H1 (cell line): ENCODE measurements around the gene GLB1L2. TPM values are rescaled to one million over a fixed set of nuclear protein-coding genes. Genes with fewer than 3 reads are reported as not detected.

Experiments
- CTCF ChIA-PET: fragments of 300-600 bp; sonication (Branson Sonifier 250); formaldehyde crosslinking; loops from one replicate; lab custom pipeline; 2021; ENCODE audit not compliant: partially characterized antibody; lab: Charles Lee
- POLR2A ChIA-PET: fragments of 300-600 bp; sonication (Branson Sonifier 250); formaldehyde crosslinking; loops from one replicate; lab custom pipeline; 2021; ENCODE audit warnings: inconsistent platforms; ENCODE audit not compliant: partially characterized antibody; lab: Charles Lee
- DNase-seq, 2 experiments: peaks; one replicate each; pipeline versions ENCODE4 v3.0.0 to v3.0.0-alpha.2; 2010 to 2022; ENCODE audit warnings: low spot score in 2 of 2, low read depth in 1 of 2, mixed read lengths in 1 of 2
- FAIRE-seq: peaks from 2 replicates; lab custom pipeline; 2011; peaks lifted over from hg19 to GRCh38; lab: Jason Lieb, UNC
- H2AFZ ChIP-seq: 2 replicates; pipeline ENCODE4 v1.8.1; 2012; ENCODE audit warnings: low read length, inconsistent platforms
- H2AK5ac ChIP-seq: 2 replicates; pipeline ENCODE4 v1.6.1; 2013; ENCODE audit warnings: low read depth, low read length
- H2BK120ac ChIP-seq: replicated peaks from 2 replicates; pipeline ENCODE3; 2013; ENCODE audit warnings: low read depth, low read length, inconsistent platforms
- H2BK12ac ChIP-seq: 2 replicates; pipeline ENCODE4 v1.6.1; 2013; ENCODE audit warnings: low read depth, low read length
- H2BK15ac ChIP-seq: 2 replicates; pipeline ENCODE4 v1.6.1; 2013; ENCODE audit warnings: low read length
- H2BK20ac ChIP-seq: 2 replicates; pipeline ENCODE4 v1.6.1; 2013; ENCODE audit warnings: low read length
- H2BK5ac ChIP-seq: 2 replicates; pipeline ENCODE4 v1.6.1; 2013; ENCODE audit warnings: low read depth, low read length
- H3K14ac ChIP-seq: 2 replicates; pipeline ENCODE4 v1.6.1; 2013; ENCODE audit warnings: inconsistent platforms; ENCODE audit not compliant: insufficient read length
- H3K18ac ChIP-seq: 2 replicates; pipeline ENCODE4 v1.6.1; 2013; ENCODE audit warnings: low read length; ENCODE audit errors: extremely low read depth
- H3K23ac ChIP-seq: 2 replicates; pipeline ENCODE4 v1.6.1; 2013; ENCODE audit warnings: inconsistent platforms; ENCODE audit not compliant: insufficient read length
- H3K23me2 ChIP-seq: 2 replicates; pipeline ENCODE4 v1.6.1; 2013; ENCODE audit warnings: low read depth, low read length
- H3K27ac ChIP-seq: 2 replicates; pipeline ENCODE4 v1.6.1; 2011; ENCODE audit warnings: low read depth, low read length, inconsistent platforms
- H3K27me3 ChIP-seq, 4 experiments: replicated peaks in 1 of 4; 1 replicate in 1 of 4; 2 replicates in 3 of 4; pipeline versions ENCODE4 v1.6.1 to v1.8.1; 2011 to 2013; ENCODE audit warnings: low read length in 3 of 4, mild to moderate bottlenecking in 3 of 4, inconsistent platforms in 2 of 4, mixed read lengths in 2 of 4, moderate library complexity in 1 of 4; ENCODE audit not compliant: control insufficient read depth in 3 of 4, insufficient read depth in 3 of 4; ENCODE audit errors: extremely low read depth in 1 of 4
- H3K36me3 ChIP-seq, 4 experiments: 2 replicates each; pipeline versions ENCODE4 v1.6.1 to v1.8.1; 2011 to 2013; ENCODE audit warnings: mild to moderate bottlenecking in 4 of 4, low read length in 3 of 4, moderate library complexity in 2 of 4, control low read depth in 1 of 4, inconsistent platforms in 1 of 4; ENCODE audit not compliant: insufficient read depth in 4 of 4, control insufficient read depth in 2 of 4
- H3K4ac ChIP-seq: replicated peaks from 2 replicates; pipeline ENCODE3; 2013; ENCODE audit warnings: low read length, low read depth, mixed read lengths, inconsistent platforms; ENCODE audit not compliant: insufficient read length
- H3K4me1 ChIP-seq, 4 experiments: replicated peaks in 1 of 4; 1 replicate in 1 of 4; 2 replicates in 3 of 4; pipeline versions ENCODE4 v1.6.1 to v1.8.1; 2011 to 2013; ENCODE audit warnings: low read length in 3 of 4, inconsistent platforms in 2 of 4, mixed read lengths in 1 of 4; ENCODE audit not compliant: insufficient read depth in 4 of 4, control insufficient read depth in 3 of 4
- H3K4me2 ChIP-seq, 2 experiments: 2 replicates each; pipeline versions ENCODE4 v1.6.1 to v1.8.1; 2011 to 2013; ENCODE audit warnings: low read depth in 2 of 2, low read length in 2 of 2, control low read depth in 1 of 2, inconsistent platforms in 1 of 2, mild to moderate bottlenecking in 1 of 2; ENCODE audit not compliant: insufficient read depth in 1 of 2
- H3K4me3 ChIP-seq, 4 experiments: fragments of 200-600, 300-600 bp in 1 of 4; sonication (generic), shearing (Covaris generic), sonication (Bioruptor Twin) in 1 of 4; 2 replicates each; pipeline versions ENCODE4 v1.5.1 to v1.8.1; 2011 to 2016; ENCODE audit warnings: low read length in 4 of 4, low read depth in 3 of 4, control low read depth in 2 of 4, inconsistent platforms in 2 of 4, mild to moderate bottlenecking in 2 of 4, mixed read lengths in 1 of 4, moderate library complexity in 1 of 4; ENCODE audit not compliant: insufficient read depth in 2 of 4; ENCODE audit errors: extremely low read depth in 1 of 4
- H3K56ac ChIP-seq: replicated peaks from 2 replicates; pipeline ENCODE3; 2013; ENCODE audit warnings: low read depth, mild to moderate bottlenecking, mixed read lengths, low read length, inconsistent platforms; ENCODE audit not compliant: insufficient read length
- H3K79me1 ChIP-seq: 2 replicates; pipeline ENCODE4 v1.6.1; 2013; ENCODE audit warnings: low read depth, low read length, control low read depth
- H3K79me2 ChIP-seq, 2 experiments: 2 replicates each; pipeline versions ENCODE4 v1.6.1 to v1.8.1; 2012 to 2013; ENCODE audit warnings: low read length in 2 of 2, mild to moderate bottlenecking in 2 of 2, inconsistent platforms in 1 of 2; ENCODE audit not compliant: insufficient read depth in 2 of 2, control insufficient read depth in 1 of 2
- H3K9ac ChIP-seq, 4 experiments: replicated peaks in 1 of 4; 1 replicate in 1 of 4; 2 replicates in 3 of 4; pipeline versions ENCODE4 v1.6.1 to v1.8.1; 2011 to 2013; ENCODE audit warnings: low read depth in 3 of 4, low read length in 3 of 4, control low read depth in 2 of 4, mild to moderate bottlenecking in 2 of 4, moderate library complexity in 2 of 4, inconsistent platforms in 1 of 4; ENCODE audit errors: extremely low read depth in 1 of 4
- H3K9me3 ChIP-seq, 2 experiments: 2 replicates each; pipeline versions ENCODE4 v1.6.1 to v1.8.1; 2012 to 2013; ENCODE audit warnings: mild to moderate bottlenecking in 2 of 2, moderate library complexity in 2 of 2, control low read depth in 1 of 2, inconsistent platforms in 1 of 2, low read depth in 1 of 2, low read length in 1 of 2, mixed read lengths in 1 of 2; ENCODE audit not compliant: insufficient read depth in 2 of 2
- H4K20me1 ChIP-seq, 2 experiments: replicated peaks in 1 of 2; 2 replicates each; pipeline versions ENCODE3 to v1.8.1; 2011 to 2013; ENCODE audit warnings: inconsistent platforms in 2 of 2, low read length in 2 of 2, mild to moderate bottlenecking in 1 of 2; ENCODE audit not compliant: insufficient read depth in 2 of 2, control insufficient read depth in 1 of 2
- H4K5ac ChIP-seq: 2 replicates; pipeline ENCODE4 v1.6.1; 2013; ENCODE audit warnings: low read length, low read depth, mixed read lengths, inconsistent platforms; ENCODE audit not compliant: insufficient read length
- H4K8ac ChIP-seq: 2 replicates; pipeline ENCODE4 v1.8.0; 2013; ENCODE audit warnings: mild to moderate bottlenecking, moderate library complexity, low read length, inconsistent platforms; ENCODE audit not compliant: insufficient read depth; ENCODE audit errors: extremely low read depth
- H4K91ac ChIP-seq: replicated peaks from 2 replicates; pipeline ENCODE3; 2013; ENCODE audit warnings: low read length, mixed read lengths, inconsistent platforms; ENCODE audit not compliant: insufficient read length
- BRCA1 ChIP-seq: IDR thresholded peaks from 2 replicates; pipeline ENCODE4 v1.6.1; 2012; ENCODE audit warnings: low read depth, low read length, improper control_type of control experiment
- CEBPB ChIP-seq: IDR thresholded peaks from 2 replicates; pipeline ENCODE4 v1.6.1; 2012; ENCODE audit warnings: low read depth, low read length
- CTBP2 ChIP-seq: IDR thresholded peaks from 2 replicates; pipeline ENCODE4 v1.7.0; 2011; ENCODE audit warnings: borderline replicate concordance, mild to moderate bottlenecking, moderate library complexity, mixed read lengths, low read length; ENCODE audit not compliant: insufficient read depth, insufficient read length
- EZH2 ChIP-seq: fragments of 200-600 bp; sonication (generic); IDR thresholded peaks from 2 replicates; pipeline ENCODE4 v1.7.1; 2012; ENCODE audit warnings: low read depth, mild to moderate bottlenecking, moderate library complexity, low read length, inconsistent platforms; ENCODE audit not compliant: severe bottlenecking
- GABPA ChIP-seq: IDR thresholded peaks from 2 replicates; pipeline ENCODE4 v1.6.1; 2011; ENCODE audit warnings: mild to moderate bottlenecking, low read length, moderate library complexity, borderline replicate concordance; ENCODE audit not compliant: insufficient read depth
- NRF1 ChIP-seq: IDR thresholded peaks from 2 replicates; pipeline ENCODE4 v1.6.1; 2011; ENCODE audit warnings: mild to moderate bottlenecking, low read depth, low read length, improper control_type of control experiment
- POU5F1 ChIP-seq: IDR thresholded peaks from 2 replicates; pipeline ENCODE4 v1.6.1; 2011; ENCODE audit warnings: low read depth, mild to moderate bottlenecking, low read length, moderate library complexity
- RFX5 ChIP-seq: IDR thresholded peaks from 2 replicates; pipeline ENCODE4 v1.6.1; 2011; ENCODE audit warnings: low read depth, low read length, improper control_type of control experiment, borderline replicate concordance
- SP4 ChIP-seq: IDR thresholded peaks from 2 replicates; pipeline ENCODE4 v1.6.1; 2012; ENCODE audit warnings: low read length, inconsistent platforms
- SUZ12 ChIP-seq: fragments of 200-600 bp; sonication (generic); IDR thresholded peaks from 2 replicates; pipeline ENCODE4 v1.6.1; 2012; ENCODE audit warnings: mild to moderate bottlenecking, inconsistent platforms, low read length, moderate library complexity, mixed read lengths
- TCF12 ChIP-seq: IDR thresholded peaks from 2 replicates; pipeline ENCODE4 v1.6.1; 2011; ENCODE audit warnings: low read depth, mild to moderate bottlenecking, low read length
- TEAD4 ChIP-seq: IDR thresholded peaks from 2 replicates; pipeline ENCODE4 v1.6.1; 2012; ENCODE audit warnings: low read depth, low read length, inconsistent platforms, mixed read lengths
- WGBS, 2 experiments: shearing (Covaris generic) in 1 of 2; methylation state at CpG; one replicate each; pipeline versions ENCODE4 v1.1.6 to v1.1.7; 2013 to 2015; ENCODE audit warnings: low lambda C conversion rate in 2 of 2, mixed read lengths in 2 of 2, inconsistent platforms in 1 of 2, low coverage in 1 of 2, missing lambda C conversion rate in 1 of 2; ENCODE audit not compliant: insufficient replicate concordance in 2 of 2, insufficient coverage in 1 of 2, insufficient read length in 1 of 2; ENCODE audit errors: extremely low coverage in 1 of 2, missing lambda C conversion rate in 1 of 2; 5-methylcytosine and 5-hydroxymethylcytosine counted together
- polyA plus RNA-seq, 7 experiments: library from polyadenylated mRNA; depleted of rRNA in 3 of 7; stranded (reverse) in 5 of 7; unstranded in 2 of 7; fragments of >200 nt in 5 of 7; fragments of 200-250 nt in 2 of 7; gene quantifications; 1 replicate in 5 of 7; 2 replicates in 1 of 7; 4 replicates in 1 of 7; pipeline versions ENCODE4 v1.2.1 to v1.2.3, GENCODE V29; 2011 to 2013; ENCODE audit warnings: missing spikeins in 2 of 7, mixed read lengths in 2 of 7
- total RNA-seq: library from RNA; stranded (reverse); fragmentation: NEBNext Ultra II Directional; extraction: Animal tissue kit (Norgen Biotek cat#: 25700); gene quantifications from 2 replicates; pipeline ENCODE4 v1.2.1, GENCODE V29; 2021
- TF ChIP-seq, protein P1 (sequence below): IDR thresholded peaks from 2 replicates; pipeline ENCODE4 v1.6.1; 2011; ENCODE audit warnings: low read depth, mild to moderate bottlenecking, low read length; ENCODE audit not compliant: insufficient read depth

Gene GLB1L2
- total and polyA plus RNA-seq, 2 of the 8 experiments (the other 6 are each of a cell fraction or from before 2014, with no cell fraction given): 4.4 to 7.9 TPM

DNA sequence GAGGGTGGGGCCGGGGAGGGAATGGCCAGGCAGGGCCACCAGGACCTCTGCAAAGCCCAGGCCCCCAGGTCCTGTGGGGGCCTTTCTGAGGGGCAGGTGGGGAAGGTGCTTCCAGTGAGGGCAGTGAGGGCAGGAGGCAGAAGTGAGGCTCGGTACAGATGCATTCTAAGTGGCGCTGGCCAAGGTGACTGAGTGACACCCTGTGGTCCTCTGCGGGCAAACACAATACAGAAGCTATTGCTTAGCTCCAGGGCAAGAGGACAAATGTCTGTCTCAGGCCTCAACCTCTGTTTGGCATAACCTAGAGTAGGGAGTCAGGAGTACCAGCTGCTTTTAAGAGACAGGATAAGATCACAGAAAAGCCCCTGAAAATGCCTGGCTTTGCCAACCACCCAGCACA lies 49.0 kb downstream of the GLB1L2 start:
- no peaks in the 10 kb centered on the region for H3K23me2 ChIP-seq
- H3K79me2 ChIP-seq: no peaks in the 10 kb centered on the region
- H3K36me3 ChIP-seq: peaks cover 0 to 14% (median 6%) of the 10 kb centered on the region in 4 experiments; a peak in 5 of 8 replicates
- no peak overlapping the region for H3K23ac ChIP-seq
- 87% methylated on average over 3 of the region's 4 CpGs; no CpG with 5 or more reads in 1 of the 2 experiments for WGBS, 2 experiments
- no peak overlapping the region for H2BK5ac ChIP-seq
- H2BK12ac ChIP-seq: no peak overlapping the region
- no peak overlapping the region for H2BK120ac ChIP-seq
- H2AK5ac ChIP-seq: no peak overlapping the region
- H2BK15ac ChIP-seq: no peak overlapping the region
- ChIA-PET CTCF (interaction anchor here (0.8 kb wide), 1 partner anchor 17 kb away, joined by 3 read pairs; no protein-coding TSS in a partner anchor), POLR2A (no interaction called here)
- no peaks in the 10 kb centered on the region for H3K9me3 ChIP-seq
- H3K9ac ChIP-seq: no peak overlapping the region
- H3K4ac ChIP-seq: no peak overlapping the region
- no peak overlapping the region for H3K56ac ChIP-seq
- H3K4me3 ChIP-seq: no peak overlapping the region
- no peak overlapping the region for H4K91ac ChIP-seq
- no peak for DNase-seq
- peaks cover 2 to 10% (median 4%) of the 10 kb centered on the region in 4 experiments; a peak in 3 of 7 replicates for H3K4me1 ChIP-seq
- H4K20me1 ChIP-seq: peaks cover 0 to 11% of the 10 kb centered on the region in 2 experiments
- no peak for FAIRE-seq
- no peaks in the 10 kb centered on the region; a peak in 1 of 7 replicates for H3K27me3 ChIP-seq
- H3K4me2 ChIP-seq: no peak overlapping the region
- no peak overlapping the region for H2BK20ac ChIP-seq
- no peak overlapping the region for H4K5ac ChIP-seq
- H3K14ac ChIP-seq: no peak overlapping the region
- H3K27ac ChIP-seq: no peak overlapping the region
- no peaks in the 10 kb centered on the region for H3K79me1 ChIP-seq
- H2AFZ ChIP-seq: no peak overlapping the region
- TF ChIP-seq RFX5: no peak
- no peak for TF ChIP-seq CTBP2
- TF ChIP-seq GABPA: no peak
- no peak for TF ChIP-seq EZH2
- TF ChIP-seq SUZ12: no peak
- no peak for TF ChIP-seq BRCA1
- no peak for TF ChIP-seq TCF12
- TF ChIP-seq, protein P1, sequence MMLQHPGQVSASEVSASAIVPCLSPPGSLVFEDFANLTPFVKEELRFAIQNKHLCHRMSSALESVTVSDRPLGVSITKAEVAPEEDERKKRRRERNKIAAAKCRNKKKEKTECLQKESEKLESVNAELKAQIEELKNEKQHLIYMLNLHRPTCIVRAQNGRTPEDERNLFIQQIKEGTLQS: no peak
- no peak for TF ChIP-seq CEBPB
- no peak for TF ChIP-seq POU5F1
- TF ChIP-seq TEAD4: no peak
- TF ChIP-seq NRF1: no peak
- no peak for TF ChIP-seq SP4
- H3K18ac ChIP-seq: no peak overlapping the region
- no peak overlapping the region; the same call in 1 of the 2 replicates for H4K8ac ChIP-seq
